HS-5 (cell line): ENCODE results near the gene FLNA.
A peak's percentile ranks its signal among the peaks of the same experiment; 100 is the strongest.

Experiments used
- DNase-seq: peaks from one replicate; pipeline ENCODE4 v3.0.0-alpha.2; 2012; ENCODE audit warnings: low read depth

The FLNA gene

DNA sequence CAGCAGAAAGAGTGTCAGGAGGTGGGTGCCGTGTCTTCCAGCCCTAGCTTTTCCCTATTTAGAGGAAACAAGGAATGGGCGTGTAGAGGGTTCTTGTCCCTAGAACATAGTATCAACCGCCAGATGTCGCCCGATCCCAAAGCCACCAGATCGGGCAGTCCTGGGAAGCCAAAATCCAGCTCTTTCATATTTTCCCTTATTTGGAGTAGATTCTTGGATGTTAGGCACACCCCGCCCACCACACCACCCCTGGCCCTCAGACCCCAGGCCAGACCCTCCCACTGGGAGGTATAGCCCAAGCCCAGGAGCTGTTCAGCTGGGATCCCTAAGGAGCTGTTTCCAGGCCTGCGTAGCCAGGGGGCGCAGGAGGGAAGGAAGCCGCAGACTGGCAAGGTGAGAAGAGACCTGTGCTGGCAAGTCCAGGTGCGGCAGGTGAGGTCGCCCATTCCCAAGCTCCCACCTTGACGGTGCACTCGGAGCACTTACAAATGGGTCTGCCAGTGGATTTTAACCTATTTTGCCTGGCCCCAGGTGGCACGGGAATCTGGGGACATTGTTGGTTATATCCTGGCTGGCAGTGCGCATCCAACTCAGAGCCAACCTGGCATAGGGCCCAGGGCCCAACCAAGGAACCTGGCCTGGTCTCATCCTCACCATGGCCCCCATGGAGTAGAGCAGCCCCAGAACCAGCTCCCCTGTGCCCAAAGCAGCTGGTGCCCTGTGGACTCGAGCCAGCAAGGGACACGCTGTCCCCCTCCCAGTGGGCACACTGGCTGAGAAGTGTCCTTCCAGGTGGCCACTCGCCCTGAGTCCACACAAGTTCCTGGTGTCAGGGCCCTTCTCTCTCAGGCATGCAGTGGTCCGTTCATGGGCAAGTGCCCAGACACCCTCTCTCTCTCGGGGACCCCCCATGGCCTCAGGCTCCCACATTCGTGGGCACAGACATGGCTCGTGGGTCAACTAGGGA, 811 bp downstream of the FLNA start:
- no peak for DNase-seq

DNA sequence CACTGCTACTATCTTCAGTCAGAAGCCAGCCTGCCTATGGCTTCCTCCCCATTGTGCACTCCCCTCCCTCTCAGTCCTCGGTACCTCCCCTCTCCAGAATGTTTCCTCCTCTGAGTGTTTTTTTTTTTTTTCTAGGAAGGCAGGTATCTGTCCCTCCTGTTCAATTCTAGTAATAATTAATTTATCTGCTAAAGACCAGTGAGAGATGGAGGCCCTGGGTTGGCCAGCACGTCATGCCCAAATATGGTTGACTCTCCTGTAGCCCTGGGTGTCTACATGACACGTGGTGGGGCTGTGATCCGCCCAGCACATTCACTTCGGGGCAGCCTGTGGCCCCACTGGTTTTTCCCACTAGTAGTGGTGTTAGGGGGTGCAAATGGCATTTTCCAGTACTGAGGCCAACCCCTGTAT, 1.8 kb downstream of the FLNA start:
- no peak for DNase-seq

DNA sequence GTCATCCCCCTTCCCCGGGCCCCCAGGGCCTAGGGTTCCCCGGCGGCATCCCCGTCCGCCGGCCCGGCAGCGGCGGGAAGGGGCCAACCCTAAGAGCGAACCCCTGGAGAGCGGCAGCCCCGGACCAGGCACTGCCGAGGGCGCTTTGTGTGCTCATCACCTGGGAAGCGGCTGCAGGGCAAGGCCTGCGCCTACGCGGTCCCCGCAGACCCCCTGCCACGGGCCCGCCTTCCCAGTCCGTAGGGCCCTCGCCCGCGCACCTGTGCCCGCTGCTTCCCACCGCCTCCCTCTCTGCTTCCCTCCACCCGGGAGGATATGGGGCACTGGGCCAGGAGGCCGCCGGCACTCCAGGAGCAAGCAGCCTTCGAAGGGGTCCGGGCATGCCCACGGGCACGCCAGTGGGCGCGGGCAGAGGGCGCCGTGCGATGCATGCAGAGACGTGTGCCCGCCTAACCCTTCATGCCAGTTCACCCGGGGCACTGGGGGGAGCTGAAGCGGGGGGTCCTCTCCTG, 2.6 kb downstream of the FLNA start:
- DNase-seq = no peak

DNA sequence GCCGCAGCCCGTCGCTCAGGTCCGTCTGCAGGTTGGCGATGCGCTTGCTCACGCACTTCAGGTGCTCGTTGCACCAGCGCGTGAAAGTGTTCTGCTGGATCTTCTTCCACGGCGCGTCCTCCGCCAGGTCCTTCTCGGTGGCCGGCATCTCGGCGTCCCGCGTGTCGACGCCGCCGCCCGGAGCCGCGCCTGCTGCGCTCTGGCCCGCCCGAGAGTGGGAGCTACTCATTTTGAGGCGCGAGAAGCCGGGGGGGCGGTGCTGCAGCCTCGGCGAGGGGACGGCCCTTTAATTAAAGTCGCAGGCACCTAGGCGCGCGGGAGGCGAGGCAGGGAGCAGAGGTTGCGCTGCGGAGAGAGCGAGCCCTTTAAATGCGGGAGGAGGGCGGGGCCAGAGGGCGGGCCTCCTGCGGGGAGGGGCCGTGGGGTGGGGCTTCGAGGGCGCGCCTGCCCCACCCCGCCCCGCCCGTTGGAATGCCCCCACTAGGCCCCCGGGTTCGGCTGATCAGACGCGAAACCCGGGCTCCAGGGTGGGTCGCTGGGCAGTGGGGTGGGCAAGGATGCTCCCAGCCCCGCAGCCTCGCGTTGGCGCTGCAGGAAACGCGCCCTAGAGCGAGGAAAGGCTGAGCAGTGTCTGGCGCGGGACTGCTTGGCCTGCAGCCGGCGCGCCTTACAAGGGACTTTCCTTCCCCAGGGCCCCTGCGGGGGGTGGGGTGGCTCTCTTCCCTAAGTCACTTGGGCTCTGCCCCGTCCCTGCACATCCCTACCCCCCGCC, 3.2 kb downstream of the FLNA start:
- peak; percentile 61 for DNase-seq

DNA sequence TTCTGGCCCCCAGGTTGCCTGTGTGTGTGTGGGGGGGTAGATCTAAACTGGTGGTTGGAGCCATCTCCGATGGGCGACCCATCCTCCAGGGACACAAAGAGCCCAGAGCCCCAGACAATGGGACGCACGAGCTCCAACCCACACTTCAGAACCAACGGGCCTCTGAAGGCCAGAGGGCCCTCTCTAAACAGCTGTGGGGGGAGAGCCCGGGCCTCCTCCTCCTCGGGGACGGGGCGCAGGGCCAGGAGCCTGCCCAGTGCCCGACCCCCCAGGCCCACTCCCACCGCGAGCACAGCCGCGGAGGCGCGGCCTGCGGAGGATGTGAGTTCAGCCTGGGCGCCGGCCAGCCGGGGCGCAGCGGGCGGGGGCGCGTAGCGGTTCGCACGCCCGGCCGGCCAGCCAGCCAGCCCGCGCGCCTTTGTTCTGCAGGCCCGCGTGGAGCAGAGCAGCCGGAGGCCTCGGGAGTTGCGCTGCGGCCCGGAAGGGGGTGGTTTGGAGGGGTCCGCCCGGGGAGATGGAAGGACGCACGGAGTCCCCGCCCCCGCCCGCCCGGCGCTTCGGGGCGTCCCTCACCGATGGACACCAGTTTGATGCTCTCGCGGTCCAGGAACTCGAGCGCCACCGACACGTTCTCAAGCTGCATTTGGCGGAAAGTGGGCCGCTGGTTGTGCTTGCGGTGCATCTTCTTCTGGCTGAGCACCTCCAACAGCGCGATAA, 4.0 kb downstream of the FLNA start:
- DNase-seq = no peak

DNA sequence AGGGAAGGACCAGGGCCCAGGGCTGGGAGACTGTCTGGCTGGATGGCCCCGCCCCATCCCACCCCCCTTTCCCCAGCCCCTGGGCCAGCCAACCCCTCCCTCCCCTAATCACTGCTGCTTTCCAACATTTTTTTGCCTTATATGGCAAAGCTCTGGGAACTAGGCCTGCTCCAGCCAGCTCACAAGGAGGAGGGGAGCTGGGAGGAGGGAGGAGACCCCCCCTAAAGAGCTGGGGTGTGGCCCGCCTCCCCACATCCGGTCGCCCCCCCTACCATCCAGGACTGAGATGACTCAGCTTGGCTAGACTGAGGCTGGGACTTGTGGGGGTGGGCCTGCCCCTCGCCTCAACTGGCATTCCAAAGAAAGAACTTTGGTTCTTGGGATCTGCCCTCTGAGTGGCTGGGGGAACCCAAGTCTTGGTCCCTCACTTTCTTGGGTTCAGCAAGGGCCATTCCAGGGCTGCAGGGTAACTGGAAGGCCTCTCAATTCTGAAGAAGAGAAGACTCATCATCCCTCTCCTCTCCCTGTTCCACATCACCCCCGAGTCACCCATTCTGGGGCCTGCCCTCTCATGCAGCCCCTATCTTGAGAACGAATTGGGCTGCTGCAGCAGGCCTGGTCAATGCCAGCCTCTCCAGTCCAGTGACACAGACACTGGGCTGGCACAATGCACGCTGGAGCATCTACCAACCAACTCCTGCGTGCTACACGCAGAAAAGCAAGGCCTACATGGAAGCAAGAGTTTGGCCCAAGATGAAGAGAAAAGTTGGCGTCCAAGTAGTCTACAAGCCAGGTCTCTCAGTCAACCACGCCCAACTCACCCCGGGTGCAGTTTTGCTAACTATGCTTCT, 4.8 kb downstream of the FLNA start:
- DNase-seq = peak; percentile 73

DNA sequence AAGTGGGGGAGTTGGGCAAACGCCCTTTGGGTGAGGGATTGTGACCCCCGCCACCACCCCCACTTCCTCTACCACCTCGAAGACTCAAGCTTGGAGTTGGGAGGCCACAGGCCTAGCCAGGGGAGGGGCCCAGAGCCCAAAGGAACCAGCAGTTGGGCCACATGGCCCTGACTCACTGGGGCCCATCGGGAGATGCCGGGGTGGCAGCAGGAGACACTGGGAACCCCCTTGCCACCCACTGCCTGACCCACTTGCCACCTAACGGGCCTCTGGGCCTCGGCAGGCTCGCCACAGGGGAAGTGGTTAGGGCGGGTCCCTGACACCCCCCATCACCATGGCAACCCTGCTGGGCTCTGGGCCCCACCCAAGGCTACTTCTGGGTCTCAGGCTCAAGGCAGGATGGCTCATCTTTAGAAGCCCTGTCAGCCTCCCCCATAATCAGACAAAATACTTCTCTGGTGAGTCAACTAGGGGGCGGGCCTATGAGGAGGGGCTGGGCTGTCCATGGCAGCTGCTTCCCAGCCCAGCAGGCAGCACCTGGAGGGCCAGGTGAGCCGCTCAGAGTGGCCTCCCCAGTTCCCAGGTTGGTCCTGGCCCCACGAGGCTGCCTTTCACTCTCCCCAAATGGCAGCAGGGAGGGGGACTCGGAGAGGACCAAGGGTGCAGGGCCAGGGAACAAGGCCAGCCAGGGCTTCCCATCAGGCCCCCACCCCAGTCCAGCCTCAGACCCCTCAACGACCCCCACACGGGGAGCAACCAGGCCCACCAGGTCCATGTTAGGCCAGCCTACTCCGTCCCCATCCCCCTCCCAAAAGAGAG, 5.6 kb downstream of the FLNA start:
- DNase-seq = peak; percentile 85

DNA sequence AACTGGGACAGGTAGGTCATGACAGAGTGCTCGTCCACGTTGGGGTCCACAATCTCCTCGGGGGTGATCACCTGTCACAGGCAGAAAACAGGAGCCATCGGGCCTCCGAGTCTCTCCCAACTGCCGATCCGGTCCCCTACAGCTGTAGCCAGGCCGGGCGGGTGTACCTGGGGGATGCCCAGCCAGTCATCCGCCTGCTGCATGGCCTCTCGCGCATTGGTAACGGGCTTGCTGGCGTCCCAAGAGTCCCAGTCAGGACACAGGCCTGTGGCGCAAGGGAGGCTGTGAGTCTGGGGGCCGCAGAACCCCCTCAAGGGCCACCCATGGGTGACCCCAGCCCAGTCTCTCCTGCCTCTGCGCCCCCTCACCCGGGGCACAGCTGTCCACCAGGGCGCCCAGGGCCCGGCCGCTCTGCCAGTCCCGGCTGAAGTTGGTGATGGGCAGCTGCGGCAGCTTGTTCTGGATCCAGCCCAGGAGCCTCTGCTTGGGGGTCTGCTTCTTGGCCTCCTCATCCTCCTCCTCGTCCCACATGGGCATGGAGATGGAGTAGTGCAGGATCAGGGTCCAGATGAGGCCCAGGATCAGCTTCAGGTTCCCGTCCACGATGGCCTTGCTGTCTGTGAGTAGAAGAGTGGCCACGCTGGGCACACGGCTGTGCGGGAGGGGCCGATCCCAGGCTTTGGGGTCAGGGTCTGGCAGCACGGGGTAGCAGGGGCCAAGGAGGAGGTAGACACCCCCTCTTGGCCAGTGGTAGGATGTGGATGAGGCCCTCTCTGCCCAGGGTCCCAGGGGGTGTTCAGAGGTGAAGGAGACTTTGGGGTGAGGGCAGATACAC, 6.7 kb downstream of the FLNA start:
- no peak for DNase-seq

DNA sequence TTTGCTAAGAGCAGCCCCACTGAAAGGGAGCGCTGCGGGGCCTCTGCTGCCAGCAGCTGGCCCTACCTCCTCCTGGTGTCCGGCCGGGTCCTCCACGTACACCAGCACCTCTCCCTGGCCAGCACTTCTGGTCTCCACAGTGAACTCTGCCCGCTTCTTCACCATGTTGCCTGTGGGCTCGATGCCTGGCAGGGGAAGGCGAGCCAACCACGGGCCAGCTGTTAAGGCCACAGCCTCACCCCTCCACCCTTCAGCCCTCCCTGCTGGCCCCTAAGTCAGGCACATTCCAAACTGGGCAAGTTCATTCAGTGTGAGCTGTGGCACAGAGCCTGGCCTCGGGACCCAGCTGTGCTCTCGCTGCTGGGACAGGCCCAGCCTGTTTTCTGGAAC, 7.8 kb downstream of the FLNA start:
- no peak for DNase-seq

DNA sequence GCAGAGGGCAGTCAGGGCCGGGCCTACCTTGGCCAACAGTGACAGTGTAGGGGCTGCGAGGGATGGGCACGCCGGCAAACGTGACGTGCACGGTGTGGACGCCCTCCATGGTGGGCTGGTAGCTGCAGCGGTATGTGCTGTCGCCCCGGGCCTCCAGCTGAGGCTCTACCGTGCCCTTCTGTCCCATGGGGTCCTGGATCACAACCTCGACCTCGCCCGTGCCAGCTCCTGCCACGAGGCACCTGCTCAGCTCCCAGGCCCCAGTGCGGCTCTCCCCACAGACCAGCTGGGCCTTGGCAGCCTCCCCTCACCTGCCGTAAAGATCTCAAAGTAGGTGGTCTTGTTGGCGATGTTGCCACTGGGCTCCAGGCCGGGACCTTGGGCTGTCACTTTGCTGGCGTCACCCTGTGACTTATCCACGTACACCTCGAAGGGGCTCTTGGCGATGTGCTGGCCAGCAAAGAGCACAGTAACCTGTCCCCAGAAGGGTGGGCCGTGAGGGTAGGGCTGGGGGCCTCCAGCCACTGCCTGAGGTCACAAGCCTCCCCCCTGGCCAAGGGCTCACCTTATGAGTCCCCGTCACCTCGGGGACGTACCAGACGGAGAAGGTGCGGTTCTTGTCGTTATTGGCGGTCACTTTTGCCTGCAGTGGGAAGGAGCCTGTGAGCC, 8.3 kb downstream of the FLNA start:
- DNase-seq = no peak

DNA sequence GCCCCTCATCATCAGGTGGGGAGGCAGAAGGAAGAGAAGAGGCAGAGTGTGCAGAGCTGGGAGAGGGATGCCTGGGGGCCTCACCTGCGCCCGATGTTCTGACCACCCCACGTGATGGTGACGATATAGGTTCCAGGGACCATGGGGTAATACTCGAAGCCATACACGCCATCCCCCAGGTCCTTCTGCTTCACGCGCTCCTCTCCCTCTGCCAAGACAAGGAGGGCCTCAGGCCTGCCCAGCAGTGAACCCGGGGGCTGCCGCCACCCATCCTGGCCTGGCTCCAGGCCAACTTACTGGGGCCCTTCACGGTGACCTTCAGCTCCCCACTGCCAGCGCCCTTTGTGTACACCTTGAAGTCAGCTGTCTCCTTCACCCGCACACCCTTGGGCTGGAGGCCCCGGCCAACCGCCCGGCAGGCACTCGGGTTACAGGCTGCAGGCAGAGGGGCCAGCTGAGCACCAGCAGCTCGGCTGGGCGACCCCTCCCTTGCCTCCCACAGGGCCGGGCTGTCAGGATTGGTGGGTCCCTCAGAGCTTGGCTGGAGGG, 9.3 kb downstream of the FLNA start:
- DNase-seq = no peak

DNA sequence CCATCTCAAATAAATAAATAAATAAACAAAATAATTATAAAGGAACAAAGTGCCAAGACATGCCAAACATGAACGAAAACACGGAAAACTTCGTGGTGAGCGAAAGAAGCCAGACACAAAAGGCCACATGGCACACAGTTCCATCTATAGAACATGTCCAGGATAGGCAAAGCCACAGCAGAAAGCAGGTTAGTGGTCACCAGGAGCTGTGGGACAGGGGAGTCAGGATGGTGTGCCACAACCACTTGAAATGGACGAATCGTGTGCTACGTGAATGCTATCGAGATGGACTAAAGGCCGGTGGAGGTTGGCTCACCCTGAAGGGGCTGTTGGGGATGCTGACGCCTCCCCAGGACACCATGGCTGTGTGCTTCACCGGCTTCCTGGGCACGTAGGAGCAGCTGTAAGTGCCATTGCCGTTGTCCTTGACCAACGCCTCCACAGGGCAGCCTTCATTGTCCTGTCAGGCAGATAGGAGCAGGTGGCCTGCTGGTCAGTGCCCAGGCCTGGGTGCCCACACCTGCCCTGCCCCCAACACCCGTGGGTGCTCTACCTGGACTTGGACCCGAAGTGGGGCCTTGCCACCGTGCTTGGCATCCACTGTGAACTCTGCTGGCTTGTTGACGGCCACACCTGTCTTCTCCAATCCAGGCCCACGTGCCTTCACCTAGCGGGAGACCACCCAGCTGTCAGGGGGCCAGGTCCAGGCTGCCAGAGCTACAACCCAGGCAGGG, 10.6 kb downstream of the FLNA start:
- DNase-seq = no peak

DNA sequence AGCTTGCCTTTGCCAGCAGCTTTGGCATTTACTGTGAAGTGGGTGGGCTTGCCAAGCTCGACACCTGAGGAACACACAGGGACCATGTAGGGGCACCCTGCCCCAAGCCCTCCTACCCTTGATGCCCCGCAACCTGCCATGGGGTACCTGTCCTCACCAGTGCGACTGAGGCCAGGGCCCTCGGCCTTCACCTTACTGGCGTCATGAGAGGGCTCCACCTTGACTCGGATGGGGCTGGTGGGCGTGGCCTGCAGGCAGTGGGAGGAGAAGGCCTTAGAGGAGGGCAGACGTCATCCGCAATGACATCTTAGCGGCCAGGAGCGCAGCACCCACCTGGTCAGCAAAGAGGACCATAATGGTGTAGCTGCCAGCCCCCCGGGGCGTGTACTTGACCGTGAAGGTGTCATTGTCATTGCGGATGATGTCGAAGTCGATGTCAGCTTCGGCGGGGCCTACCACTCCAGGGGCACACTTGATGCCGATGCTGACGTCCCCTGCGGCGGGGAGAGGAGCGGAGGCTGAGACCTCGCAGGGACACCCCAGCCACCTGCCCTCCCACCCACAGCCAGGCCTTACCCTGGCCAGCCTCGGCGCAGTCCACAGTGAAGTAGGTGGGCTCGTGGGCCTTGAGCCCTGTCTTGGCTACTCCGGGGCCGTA, 12.2 kb downstream of the FLNA start:
- no peak for DNase-seq

DNA sequence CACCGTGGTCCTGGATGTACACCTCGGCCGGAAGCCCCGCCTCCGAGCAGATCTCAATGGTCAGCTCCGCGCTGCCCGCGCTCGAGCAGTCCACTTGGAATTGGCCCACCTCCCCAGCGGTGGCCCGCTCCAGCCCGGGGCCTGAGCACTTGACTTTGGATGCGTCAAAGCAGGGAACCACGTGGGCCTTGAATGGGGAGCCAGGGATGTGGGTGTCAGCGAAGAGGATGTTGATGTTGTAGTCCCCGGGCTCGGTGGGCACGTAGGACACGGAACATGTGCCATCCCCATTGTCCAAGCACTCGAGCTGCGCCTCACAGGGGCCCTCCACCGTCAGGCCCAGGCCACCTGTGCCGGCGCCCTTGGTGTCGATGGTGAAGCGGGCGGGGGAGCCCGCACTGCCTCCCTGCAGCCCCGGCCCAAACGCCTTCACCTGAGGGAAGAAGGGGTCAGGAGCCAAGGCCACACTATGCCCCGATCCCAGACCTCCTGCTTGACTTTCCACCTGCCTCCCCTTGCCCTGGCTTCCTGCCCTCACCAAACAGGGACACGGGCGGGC, 14.2 kb downstream of the FLNA start:
- no peak for DNase-seq

DNA sequence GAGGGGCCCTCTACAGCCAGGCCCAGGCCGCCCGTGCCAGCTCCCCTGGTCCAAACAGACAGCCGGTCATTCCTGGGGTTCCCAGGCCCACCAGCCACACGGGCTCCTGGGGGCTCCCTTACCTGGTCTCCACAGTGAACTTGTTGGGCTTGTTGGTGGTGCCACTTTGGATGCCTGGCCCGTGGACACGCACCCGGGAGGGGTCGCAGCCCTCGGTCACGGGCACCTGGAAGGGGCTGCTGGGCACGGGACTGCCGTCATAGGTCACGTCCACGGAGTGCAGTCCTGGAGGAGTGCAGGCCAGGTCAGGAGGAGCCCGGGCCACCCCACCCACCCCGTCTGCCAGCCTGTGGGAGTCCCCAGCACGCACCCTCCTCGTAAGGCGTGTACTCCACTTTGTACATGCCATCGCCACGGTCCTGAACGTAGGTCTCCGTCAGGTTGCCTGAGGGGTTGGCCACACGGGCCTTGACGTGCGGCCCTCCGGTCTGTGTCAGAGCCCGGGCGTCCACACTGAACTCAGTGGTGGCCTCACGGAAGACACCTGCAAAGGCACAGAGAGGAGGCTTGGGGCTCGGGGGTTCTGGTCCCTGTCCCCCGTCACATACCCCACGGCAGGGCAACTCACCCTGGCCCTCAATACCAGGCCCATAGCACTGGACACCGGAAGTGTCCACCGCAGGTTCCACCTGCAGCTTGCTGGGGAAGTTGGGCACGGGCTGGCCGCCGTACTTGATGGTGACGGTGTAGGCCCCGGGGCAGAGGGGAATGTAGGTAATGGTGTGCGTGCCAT, 14.9 kb downstream of the FLNA start:
- DNase-seq = no peak

DNA sequence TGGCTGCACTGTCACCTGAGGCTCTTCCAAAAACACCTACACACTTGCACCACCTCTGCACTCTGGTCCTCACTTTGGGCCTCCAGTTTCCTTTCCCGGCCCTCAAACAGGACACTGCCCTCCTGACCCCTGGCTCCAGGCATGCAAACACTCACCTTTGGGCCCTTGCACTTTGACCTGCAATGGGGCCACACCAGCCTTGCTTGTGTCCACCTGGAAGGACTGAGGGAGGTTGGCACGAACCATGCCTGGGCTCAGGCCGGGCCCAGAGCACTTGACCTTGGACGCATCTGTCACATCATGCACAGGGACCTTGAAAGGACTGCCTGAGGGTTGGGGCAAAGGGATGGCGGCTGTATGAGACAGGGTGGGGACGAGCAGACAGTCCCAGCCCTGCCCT, 15.6 kb downstream of the FLNA start:
- DNase-seq = no peak
